ENCODE data around the gene BCL2A1. TPM values are rescaled to one million over a fixed set of nuclear protein-coding genes. Genes with fewer than 3 reads are reported as not detected.

Gene BCL2A1
- total RNA-seq, 1 experiment from 2014 or later = 0.44 TPM

DNA sequence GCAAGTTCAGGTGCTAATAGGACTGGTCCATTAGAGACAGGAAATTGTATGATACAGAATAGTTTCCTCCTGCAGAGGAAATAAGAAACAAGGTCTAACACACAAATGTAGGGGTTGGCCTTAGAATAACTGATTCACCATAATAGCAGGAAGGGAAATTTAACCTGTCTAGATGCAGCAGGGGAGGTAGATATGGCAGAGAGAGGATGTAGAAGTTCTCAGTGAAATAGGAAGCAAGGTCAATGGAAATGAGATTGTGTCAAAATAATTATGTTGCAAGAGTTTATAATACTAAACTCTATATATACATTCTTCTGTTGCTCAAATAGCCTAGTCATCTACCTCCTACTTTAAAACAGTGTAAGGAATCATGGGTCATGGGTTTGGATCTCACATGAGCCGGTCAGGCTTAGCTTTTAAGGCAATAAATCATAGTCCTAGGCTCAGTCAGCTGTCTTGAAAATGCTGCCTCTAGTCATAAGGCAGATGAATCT is 17.0 kb downstream of the BCL2A1 start:
- Histone ChIP-seq H3K27ac (ENCODE audit: low read depth, low read length) (no peak overlapping the region), H3K79me2 (ENCODE audit: insufficient read depth, low read length) (no peaks in the 10 kb centered on the region), H3K36me3 (ENCODE audit: control insufficient read depth in 1 of 2, insufficient read depth in 2 of 2, low read length in 2 of 2) (no peaks in the 10 kb centered on the region), H3K27me3 (ENCODE audit: insufficient read depth, low read length) (no peaks in the 10 kb centered on the region), H2AFZ (ENCODE audit: low read depth, low read length, poor library complexity, severe bottlenecking) (no peak overlapping the region), H3K9me3 (ENCODE audit: control insufficient read depth in 1 of 2, insufficient read depth in 1 of 2, low read depth in 1 of 2, low read length in 2 of 2) (no peaks in the 10 kb centered on the region), H4K20me1 (ENCODE audit: insufficient read depth) (no peaks in the 10 kb centered on the region), H3K9me2 (ENCODE audit: insufficient read depth) (no peaks in the 10 kb centered on the region), H3K9ac (ENCODE audit: low read length) (no peak overlapping the region), H3K4me1 (ENCODE audit: control insufficient read depth in 1 of 2, insufficient read depth in 2 of 2, low read length in 2 of 2) (no peaks in the 10 kb centered on the region), H3K4me3 (replicated peaks in 1 of 2; ENCODE audit: low read depth in 1 of 2, low read length in 2 of 2) (no peak overlapping the region), H3K4me2 (ENCODE audit: low read length) (no peak overlapping the region)
- CTCF ChIA-PET = no interaction called here
- RAD21 ChIA-PET (ENCODE audit: low non-redundant PET in 1 of 2, low total read pairs in 2 of 2, uncharacterized antibody in 2 of 2, unreplicated experiment in 2 of 2) = no interaction called here
- ATAC-seq = no peak
- intact Hi-C loops (cut with micrococcal nuclease) = no loop called here
- POLR2A ChIA-PET = no interaction called here
- TF ChIP-seq CBX3 (IDR thresholded peaks at IDR 0.05; ENCODE audit: low read depth) = no peak
- no peak for TF ChIP-seq TCF7L2 (IDR thresholded peaks at IDR 0.05; ENCODE audit: borderline replicate concordance, extremely low read depth, insufficient read depth, insufficient read length)
- TF ChIP-seq, protein P1, sequence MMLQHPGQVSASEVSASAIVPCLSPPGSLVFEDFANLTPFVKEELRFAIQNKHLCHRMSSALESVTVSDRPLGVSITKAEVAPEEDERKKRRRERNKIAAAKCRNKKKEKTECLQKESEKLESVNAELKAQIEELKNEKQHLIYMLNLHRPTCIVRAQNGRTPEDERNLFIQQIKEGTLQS (IDR thresholded peaks at IDR 0.05) = no peak
- TF ChIP-seq, protein P2, sequence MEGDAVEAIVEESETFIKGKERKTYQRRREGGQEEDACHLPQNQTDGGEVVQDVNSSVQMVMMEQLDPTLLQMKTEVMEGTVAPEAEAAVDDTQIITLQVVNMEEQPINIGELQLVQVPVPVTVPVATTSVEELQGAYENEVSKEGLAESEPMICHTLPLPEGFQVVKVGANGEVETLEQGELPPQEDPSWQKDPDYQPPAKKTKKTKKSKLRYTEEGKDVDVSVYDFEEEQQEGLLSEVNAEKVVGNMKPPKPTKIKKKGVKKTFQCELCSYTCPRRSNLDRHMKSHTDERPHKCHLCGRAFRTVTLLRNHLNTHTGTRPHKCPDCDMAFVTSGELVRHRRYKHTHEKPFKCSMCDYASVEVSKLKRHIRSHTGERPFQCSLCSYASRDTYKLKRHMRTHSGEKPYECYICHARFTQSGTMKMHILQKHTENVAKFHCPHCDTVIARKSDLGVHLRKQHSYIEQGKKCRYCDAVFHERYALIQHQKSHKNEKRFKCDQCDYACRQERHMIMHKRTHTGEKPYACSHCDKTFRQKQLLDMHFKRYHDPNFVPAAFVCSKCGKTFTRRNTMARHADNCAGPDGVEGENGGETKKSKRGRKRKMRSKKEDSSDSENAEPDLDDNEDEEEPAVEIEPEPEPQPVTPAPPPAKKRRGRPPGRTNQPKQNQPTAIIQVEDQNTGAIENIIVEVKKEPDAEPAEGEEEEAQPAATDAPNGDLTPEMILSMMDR (IDR thresholded peaks at IDR 0.05 in 2 of 3, conservative IDR thresholded peaks at IDR 0.05 in 1 of 3; ENCODE audit: borderline replicate concordance in 1 of 3, insufficient read depth in 1 of 3, low read depth in 2 of 3, low read length in 2 of 3) = no peak
- no peak for TF ChIP-seq FOSL1 (IDR thresholded peaks at IDR 0.05; ENCODE audit: low read depth)
- no peak for DNase-seq (ENCODE audit: low read depth, low spot score)
- no TSS peak for BruUV-seq (replicated peaks)

DNA sequence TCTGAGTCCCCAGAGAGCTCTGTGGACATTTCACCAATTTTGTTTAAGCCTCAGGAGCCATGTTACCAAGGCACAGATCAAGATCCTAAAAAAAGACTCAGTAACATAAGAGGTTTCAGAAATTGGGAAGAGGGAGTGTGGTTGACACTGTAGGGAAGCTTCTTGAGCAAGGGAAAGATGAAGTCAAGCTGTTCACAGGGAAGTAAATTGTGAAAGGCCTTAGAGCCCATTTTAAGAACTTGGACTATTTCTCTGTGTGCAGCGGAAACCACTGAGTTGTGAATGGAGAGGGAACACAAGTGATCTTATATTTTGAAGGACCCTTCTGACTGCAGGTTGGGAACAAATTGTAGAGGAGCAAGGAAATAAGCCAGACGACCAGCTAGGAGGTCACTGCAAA is 18.7 kb downstream of the BCL2A1 start:
- Histone ChIP-seq H3K36me3 (ENCODE audit: control insufficient read depth in 1 of 2, insufficient read depth in 2 of 2, low read length in 2 of 2) (no peaks in the 10 kb centered on the region), H2AFZ (ENCODE audit: low read depth, low read length, poor library complexity, severe bottlenecking) (no peak overlapping the region), H3K9me3 (ENCODE audit: control insufficient read depth in 1 of 2, insufficient read depth in 1 of 2, low read depth in 1 of 2, low read length in 2 of 2) (no peaks in the 10 kb centered on the region), H3K27ac (ENCODE audit: low read depth, low read length) (no peak overlapping the region), H3K9me2 (ENCODE audit: insufficient read depth) (no peaks in the 10 kb centered on the region), H4K20me1 (ENCODE audit: insufficient read depth) (no peaks in the 10 kb centered on the region), H3K27me3 (ENCODE audit: insufficient read depth, low read length) (no peaks in the 10 kb centered on the region), H3K4me1 (ENCODE audit: control insufficient read depth in 1 of 2, insufficient read depth in 2 of 2, low read length in 2 of 2) (no peaks in the 10 kb centered on the region), H3K9ac (ENCODE audit: low read length) (no peak overlapping the region), H3K4me3 (replicated peaks in 1 of 2; ENCODE audit: low read depth in 1 of 2, low read length in 2 of 2) (no peak overlapping the region), H3K4me2 (ENCODE audit: low read length) (no peak overlapping the region), H3K79me2 (ENCODE audit: insufficient read depth, low read length) (no peaks in the 10 kb centered on the region)
- no peak for ATAC-seq
- no peak for DNase-seq (ENCODE audit: low read depth, low spot score)
- ChIA-PET CTCF (no interaction called here), RAD21 (ENCODE audit: low non-redundant PET in 1 of 2, low total read pairs in 2 of 2, uncharacterized antibody in 2 of 2, unreplicated experiment in 2 of 2) (no interaction called here), POLR2A (no interaction called here)
- no peak for TF ChIP-seq FOSL1 (IDR thresholded peaks at IDR 0.05; ENCODE audit: low read depth)
- TF ChIP-seq, protein P3, sequence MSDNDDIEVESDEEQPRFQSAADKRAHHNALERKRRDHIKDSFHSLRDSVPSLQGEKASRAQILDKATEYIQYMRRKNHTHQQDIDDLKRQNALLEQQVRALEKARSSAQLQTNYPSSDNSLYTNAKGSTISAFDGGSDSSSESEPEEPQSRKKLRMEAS (IDR thresholded peaks at IDR 0.05) = no peak
- TF ChIP-seq CBX3 (IDR thresholded peaks at IDR 0.05; ENCODE audit: low read depth) = no peak
- no peak for TF ChIP-seq ELF1 (IDR thresholded peaks at IDR 0.05; ENCODE audit: borderline replicate concordance, low read depth)
- no peak for TF ChIP-seq CEBPB (IDR thresholded peaks at IDR 0.05; ENCODE audit: low read depth)
- TF ChIP-seq POLR2A (IDR thresholded peaks at IDR 0.05; ENCODE audit: borderline replicate concordance, extremely low read depth, insufficient read depth, insufficient read length) = no peak
- TF ChIP-seq, protein P1 (IDR thresholded peaks at IDR 0.05) = no peak
- TF ChIP-seq, protein P2 (IDR thresholded peaks at IDR 0.05 in 2 of 3, conservative IDR thresholded peaks at IDR 0.05 in 1 of 3; ENCODE audit: borderline replicate concordance in 1 of 3, insufficient read depth in 1 of 3, low read depth in 2 of 3, low read length in 2 of 3) = no peak
- no peak for TF ChIP-seq SIN3A (IDR thresholded peaks at IDR 0.05; ENCODE audit: low read depth)
- no peak for TF ChIP-seq SP1 (IDR thresholded peaks at IDR 0.05; ENCODE audit: low read depth)
- no peak for TF ChIP-seq EGR1 (IDR thresholded peaks at IDR 0.05; ENCODE audit: low read depth)
- no TSS peak for BruUV-seq (replicated peaks)
- intact Hi-C loops (cut with micrococcal nuclease) = no loop called here
